Memory B cell (primary cell): ENCODE results near the gene NOS1AP.
A peak's percentile ranks its signal among the peaks of the same experiment; 100 is the strongest.
"Not testable (repeated sequence)": the region's sequence is repeated elsewhere in the genome, so short reads cannot be mapped to it uniquely, and the experiment has no call there.

Source experiments
- ATAC-seq: fragments of 150-1000 bp; cut with Tn5 transposase; 2 replicates; pipeline ENCODE4 v1.10.0; 2021; ENCODE audit warnings: low read depth, mild to moderate bottlenecking, moderate library complexity
- DNase-seq, 2 donors: peaks; one replicate each; pipeline ENCODE4 v3.0.0; 2022; ENCODE audit warnings: low spot score in 2 of 2
- H3K27ac Mint-ChIP-seq: one replicate; pipeline ENCODE4 v1.8.0; 2022; ENCODE audit warnings: mild to moderate bottlenecking, moderate library complexity, mixed read lengths
- H3K27me3 Mint-ChIP-seq: one replicate; pipeline ENCODE4 v1.8.0; 2022; ENCODE audit warnings: mixed read lengths
- H3K36me3 Mint-ChIP-seq: one replicate; pipeline ENCODE4 v1.8.0; 2022; ENCODE audit warnings: mild to moderate bottlenecking, mixed read lengths
- H3K4me1 Mint-ChIP-seq: one replicate; pipeline ENCODE4 v1.8.0; 2022; ENCODE audit warnings: mixed read lengths
- H3K4me3 Mint-ChIP-seq: one replicate; pipeline ENCODE4 v1.8.0; 2022; ENCODE audit warnings: mild to moderate bottlenecking, moderate library complexity, mixed read lengths
- H3K9me3 Mint-ChIP-seq: one replicate; pipeline ENCODE4 v1.8.0; 2022; ENCODE audit warnings: mixed read lengths

Gene NOS1AP

DNA sequence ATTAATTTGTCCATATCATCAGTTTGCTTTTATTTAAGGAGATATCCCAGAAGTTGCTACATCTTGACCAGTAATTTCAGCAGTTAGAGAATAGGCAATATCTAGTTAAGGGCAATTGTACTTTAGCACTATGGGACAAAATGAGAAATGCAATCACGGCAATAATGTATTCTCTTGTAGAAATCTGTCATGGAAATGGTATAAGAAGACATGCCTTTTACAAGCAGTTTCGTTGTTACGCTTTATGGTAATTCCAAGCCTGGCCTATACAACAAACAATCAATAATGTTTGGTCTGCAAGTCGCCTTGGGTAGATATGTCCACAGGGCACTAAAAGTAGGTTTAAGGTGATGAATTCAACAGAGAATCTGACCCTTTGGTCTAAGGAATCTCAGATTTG lies 1.2 kb upstream of the NOS1AP start:
- no peaks in the 10 kb centered on the region for H3K36me3 Mint-ChIP-seq
- H3K27ac Mint-ChIP-seq: no peak overlapping the region
- no peaks in the 10 kb centered on the region for H3K9me3 Mint-ChIP-seq
- peaks cover 3% of the 10 kb centered on the region for H3K4me1 Mint-ChIP-seq
- ATAC-seq: no peak
- H3K4me3 Mint-ChIP-seq: no peak overlapping the region
- peaks cover 27% of the 10 kb centered on the region for H3K27me3 Mint-ChIP-seq
- no peak for DNase-seq

DNA sequence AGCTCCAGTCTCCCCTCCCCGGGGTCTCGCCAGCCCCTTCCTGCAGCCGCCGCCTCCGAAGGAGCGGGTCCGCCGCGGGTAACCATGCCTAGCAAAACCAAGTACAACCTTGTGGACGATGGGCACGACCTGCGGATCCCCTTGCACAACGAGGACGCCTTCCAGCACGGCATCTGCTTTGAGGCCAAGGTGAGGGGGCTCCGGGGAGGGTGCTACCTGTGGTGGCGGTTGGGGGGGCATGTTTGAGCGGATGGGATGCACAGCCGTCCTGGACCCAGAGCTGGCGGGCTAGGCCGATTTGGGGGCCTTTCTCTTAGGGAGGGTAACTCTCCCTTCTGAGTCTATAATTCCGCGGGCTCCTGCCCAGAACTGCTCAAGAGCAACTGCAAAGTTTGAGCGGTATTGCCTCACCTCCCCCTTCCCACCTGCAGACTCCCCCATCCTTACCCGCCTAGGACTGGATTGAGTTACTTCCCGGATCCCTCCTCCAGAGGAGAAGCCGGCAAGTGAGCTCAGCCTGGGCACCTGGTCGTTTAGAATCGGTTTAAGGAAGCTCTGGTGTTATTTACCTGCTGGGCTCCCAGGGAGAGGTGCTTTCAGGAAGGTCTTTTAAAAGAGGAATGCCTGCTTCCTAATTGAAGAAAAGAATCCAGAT lies 730 bp downstream of the NOS1AP start:
- no peaks in the 10 kb centered on the region for H3K9me3 Mint-ChIP-seq
- H3K36me3 Mint-ChIP-seq: no peaks in the 10 kb centered on the region
- ATAC-seq (no peak), DNase-seq (peak in 1 of 2 donors; percentile 32)
- H3K4me1 Mint-ChIP-seq: peaks cover 3% of the 10 kb centered on the region
- no peak overlapping the region for H3K27ac Mint-ChIP-seq
- peaks cover 21% of the 10 kb centered on the region for H3K27me3 Mint-ChIP-seq
- peak overlapping the region; percentile 88 for H3K4me3 Mint-ChIP-seq

DNA sequence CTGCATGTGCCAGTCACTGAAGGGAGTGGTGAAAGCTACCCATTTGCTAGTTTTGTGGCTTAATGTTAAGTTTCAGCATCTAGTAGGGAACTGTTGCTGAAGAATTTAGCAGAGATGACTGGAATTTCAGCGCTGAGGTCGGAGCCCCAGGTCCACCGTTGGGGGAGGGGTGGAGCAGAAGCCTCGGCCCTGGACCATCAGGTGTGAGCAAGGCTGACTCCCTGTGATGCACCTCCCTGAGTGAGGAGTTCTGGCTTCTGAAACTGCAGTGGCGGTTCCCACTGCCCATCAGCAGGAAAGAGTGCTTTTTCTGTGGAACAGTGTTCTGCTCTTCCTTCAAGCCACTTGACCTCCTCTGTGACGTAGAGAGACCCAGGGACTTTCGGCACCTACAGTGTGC lies 1.3 kb downstream of the NOS1AP start:
- DNase-seq (no peak), ATAC-seq (no peak)
- H3K9me3 Mint-ChIP-seq: no peaks in the 10 kb centered on the region
- peaks cover 3% of the 10 kb centered on the region for H3K4me1 Mint-ChIP-seq
- peaks cover 17% of the 10 kb centered on the region for H3K27me3 Mint-ChIP-seq
- H3K4me3 Mint-ChIP-seq: no peak overlapping the region
- no peak overlapping the region for H3K27ac Mint-ChIP-seq
- H3K36me3 Mint-ChIP-seq: no peaks in the 10 kb centered on the region

DNA sequence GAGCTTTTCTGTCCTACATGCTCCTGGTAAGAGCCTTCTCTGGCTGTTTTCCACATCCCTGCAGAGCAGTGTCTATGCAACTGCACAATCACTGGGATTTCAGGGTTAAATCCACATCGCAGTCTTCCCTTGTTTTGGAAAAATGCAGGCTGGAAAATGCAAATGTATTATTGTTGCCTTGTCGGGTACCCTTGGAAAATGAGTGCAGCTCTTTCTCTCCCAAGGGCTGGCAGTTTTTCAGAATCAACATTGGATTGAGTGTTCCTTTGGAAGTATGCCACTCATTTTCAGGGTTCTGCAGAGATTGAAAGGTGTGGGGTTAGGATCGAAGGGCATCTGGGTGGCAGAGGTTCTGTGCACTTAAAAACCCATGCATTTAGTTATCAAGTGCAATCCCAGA lies 3.2 kb downstream of the NOS1AP start:
- no peaks in the 10 kb centered on the region for H3K36me3 Mint-ChIP-seq
- H3K9me3 Mint-ChIP-seq: no peaks in the 10 kb centered on the region
- peaks cover 3% of the 10 kb centered on the region for H3K4me1 Mint-ChIP-seq

DNA sequence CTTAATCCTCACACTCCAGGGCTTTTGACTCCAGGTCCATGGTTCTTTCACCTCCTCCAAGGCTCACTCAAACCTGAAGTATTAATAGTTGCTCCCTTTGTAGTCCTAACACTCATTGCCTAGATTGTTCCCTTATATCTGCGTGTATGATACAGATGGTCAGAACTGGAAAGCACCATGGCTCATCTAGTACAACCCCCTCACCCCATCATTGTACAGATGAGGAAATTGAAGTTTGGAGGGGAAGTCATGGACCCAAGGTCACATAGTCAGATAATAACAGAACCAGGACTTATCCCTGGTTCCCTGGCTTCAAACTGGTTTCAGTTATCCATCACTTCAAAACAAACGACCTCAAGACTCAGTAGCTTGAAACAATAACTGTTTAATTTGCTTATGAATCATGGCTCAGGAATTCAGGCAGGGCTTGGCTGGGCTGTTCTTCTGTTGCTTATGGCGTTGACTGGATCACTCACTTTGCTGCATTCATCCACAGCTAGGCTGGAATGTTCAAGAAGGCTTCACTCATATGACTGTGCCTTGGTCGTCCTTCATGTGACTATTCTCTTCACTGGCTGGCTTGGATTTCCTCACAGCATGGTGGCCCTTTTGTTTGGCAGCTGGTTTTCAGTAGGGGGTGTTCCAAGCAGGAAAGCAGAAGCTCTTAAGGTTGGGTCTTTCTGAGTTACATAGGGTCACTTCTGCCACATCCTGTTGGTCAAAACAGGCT lies 5.0 kb downstream of the NOS1AP start:
- DNase-seq (no peak), ATAC-seq (no peak)
- H3K9me3 Mint-ChIP-seq: peaks cover 2% of the 10 kb centered on the region
- H3K36me3 Mint-ChIP-seq: peaks cover 2% of the 10 kb centered on the region
- peaks cover 3% of the 10 kb centered on the region for H3K4me1 Mint-ChIP-seq
- peaks cover 23% of the 10 kb centered on the region for H3K27me3 Mint-ChIP-seq
- H3K4me3 Mint-ChIP-seq: no peak overlapping the region
- H3K27ac Mint-ChIP-seq: no peak overlapping the region

More for the DNA sequence above, 3.2 kb downstream of the NOS1AP start:
- H3K4me3 Mint-ChIP-seq: no peak overlapping the region
- no peak overlapping the region for H3K27ac Mint-ChIP-seq
- peaks cover 18% of the 10 kb centered on the region for H3K27me3 Mint-ChIP-seq
- DNase-seq (no peak), ATAC-seq (no peak)

DNA sequence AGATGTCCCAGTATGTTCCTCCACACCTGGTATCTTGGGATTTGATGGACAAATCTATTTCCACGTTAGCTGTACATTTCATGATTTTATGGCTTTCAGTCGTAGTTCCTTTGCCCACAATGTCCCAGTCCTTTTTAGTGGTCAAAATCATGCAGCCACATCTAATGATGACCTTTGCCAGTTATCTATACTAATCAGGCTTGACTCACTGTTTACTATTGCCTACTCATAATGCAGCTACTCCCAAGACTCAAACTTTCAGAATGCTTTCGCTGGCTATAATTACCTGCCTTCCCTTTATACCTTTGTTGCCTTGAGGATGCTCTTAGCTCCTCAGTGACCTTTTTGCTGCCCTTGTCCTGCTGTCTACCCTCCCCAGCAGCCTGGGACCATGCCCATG lies 6.4 kb downstream of the NOS1AP start:
- Mint-ChIP-seq H3K4me3 (no peak overlapping the region), H3K27me3 (peaks cover 23% of the 10 kb centered on the region), H3K36me3 (peaks cover 2% of the 10 kb centered on the region), H3K4me1 (no peaks in the 10 kb centered on the region), H3K9me3 (peaks cover 2% of the 10 kb centered on the region), H3K27ac (no peak overlapping the region)
- no peak for DNase-seq
- no peak for ATAC-seq

DNA sequence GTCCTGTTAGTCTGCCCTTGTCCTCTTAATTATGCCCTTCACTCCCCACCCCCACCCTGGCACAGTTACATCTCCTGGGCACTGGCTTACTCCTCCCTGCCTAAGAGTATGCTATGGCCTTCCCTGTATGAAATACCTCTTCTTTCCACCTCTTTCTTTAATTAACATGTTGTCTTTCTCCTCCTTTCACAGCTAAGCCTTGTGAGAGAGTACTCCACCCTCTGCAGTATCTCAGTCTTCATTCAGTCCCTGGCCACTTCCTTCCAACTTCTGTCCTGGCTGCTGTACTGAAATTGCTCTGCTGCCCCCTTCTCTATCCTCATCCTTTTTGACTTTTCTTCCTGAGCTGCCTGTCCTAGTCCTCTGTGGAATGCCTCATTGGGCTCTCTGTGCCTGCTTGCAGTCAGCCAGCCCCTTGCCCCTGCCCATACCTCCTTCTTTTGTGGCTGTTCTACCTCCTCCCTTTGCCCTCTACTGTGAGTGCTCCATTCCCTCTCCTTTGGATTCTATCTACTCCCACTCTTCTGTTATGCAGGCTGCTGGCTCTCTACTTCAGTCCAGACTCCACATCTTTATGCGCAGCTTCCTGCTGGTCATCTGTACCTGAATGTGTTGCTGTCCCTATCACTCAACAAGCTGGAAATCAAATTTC lies 8.3 kb downstream of the NOS1AP start:
- Mint-ChIP-seq H3K27me3 (peaks cover 15% of the 10 kb centered on the region), H3K36me3 (peaks cover 2% of the 10 kb centered on the region), H3K4me3 (no peak overlapping the region), H3K27ac (no peak overlapping the region), H3K4me1 (no peaks in the 10 kb centered on the region), H3K9me3 (peaks cover 3% of the 10 kb centered on the region)
- DNase-seq: no peak
- ATAC-seq: no peak

DNA sequence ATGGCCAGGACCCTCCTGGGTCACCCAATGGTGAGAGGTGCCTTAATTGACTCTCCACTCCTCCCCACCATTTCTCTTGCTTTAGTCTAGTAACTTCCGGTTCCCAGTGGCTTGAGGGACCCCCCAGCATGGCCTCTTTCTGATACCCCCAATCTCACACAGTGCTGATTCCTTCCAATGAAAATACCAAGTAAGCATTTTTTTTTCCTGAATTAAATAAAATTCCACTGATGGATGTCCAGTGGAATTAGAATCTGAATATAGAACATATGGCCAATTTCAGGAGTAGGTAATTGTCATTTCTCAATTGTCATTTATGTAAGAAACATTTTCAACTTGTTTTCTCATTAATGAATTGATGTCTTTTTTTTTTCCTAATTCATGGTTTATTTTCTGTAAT lies 9.5 kb downstream of the NOS1AP start:
- Mint-ChIP-seq H3K27ac (no peak overlapping the region), H3K9me3 (peaks cover 5% of the 10 kb centered on the region), H3K27me3 (peaks cover 17% of the 10 kb centered on the region), H3K4me1 (no peaks in the 10 kb centered on the region), H3K4me3 (no peak overlapping the region), H3K36me3 (peaks cover 2% of the 10 kb centered on the region)
- ATAC-seq (no peak), DNase-seq (no peak)

DNA sequence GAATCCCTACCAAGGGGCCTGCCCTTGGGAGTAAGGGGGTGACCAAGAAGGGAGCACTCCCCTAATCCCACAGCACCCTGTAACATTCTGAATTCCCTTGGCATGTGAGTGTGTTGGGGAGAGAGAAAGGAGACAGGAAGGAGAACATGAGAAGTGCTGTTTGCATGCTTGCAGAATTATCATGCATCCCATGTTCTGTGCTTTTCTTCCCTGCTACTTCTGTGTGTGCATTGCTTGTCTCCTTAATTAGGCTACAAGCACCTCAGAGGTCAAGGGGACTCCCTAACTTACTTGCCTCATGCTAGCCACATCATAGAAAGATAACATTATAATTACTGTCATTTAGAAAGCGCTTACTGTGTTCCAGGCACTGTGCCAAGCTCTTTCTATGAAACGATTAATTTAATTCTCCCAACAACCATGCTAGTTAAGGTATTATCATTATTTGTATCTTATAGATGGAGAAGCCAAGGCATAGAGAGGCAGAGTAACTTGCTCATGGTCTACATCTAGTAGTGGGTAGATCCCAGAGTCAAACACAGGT lies 11.1 kb downstream of the NOS1AP start:
- Mint-ChIP-seq H3K9me3 (peaks cover 7% of the 10 kb centered on the region), H3K27ac (no peak overlapping the region), H3K36me3 (peaks cover 2% of the 10 kb centered on the region), H3K27me3 (peaks cover 20% of the 10 kb centered on the region), H3K4me3 (no peak overlapping the region), H3K4me1 (no peaks in the 10 kb centered on the region)
- no peak for DNase-seq
- no peak for ATAC-seq

DNA sequence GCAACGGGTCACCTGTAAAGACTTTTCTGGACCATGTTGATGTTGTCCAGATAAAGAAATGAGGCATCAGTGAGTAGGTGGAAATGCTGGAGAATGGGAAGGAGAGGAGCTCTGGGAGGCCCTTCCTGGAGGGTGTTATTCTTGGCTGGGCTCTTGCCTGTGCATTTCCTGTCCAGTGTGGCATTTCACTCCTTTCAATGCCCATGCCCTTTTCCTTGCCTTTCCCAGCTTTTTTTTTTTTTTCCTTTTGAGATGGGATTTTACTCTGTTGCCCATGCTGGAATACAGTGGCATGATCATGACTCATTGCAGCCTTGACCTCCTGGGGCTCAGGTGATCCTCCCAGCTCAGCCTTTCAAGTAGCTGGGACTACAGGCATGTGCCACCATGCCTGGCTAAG lies 11.8 kb downstream of the NOS1AP start:
- Mint-ChIP-seq H3K27ac (no peak overlapping the region), H3K9me3 (peaks cover 7% of the 10 kb centered on the region), H3K36me3 (peaks cover 2% of the 10 kb centered on the region), H3K27me3 (peaks cover 19% of the 10 kb centered on the region), H3K4me3 (no peak overlapping the region), H3K4me1 (no peaks in the 10 kb centered on the region)
- no peak for ATAC-seq
- no peak for DNase-seq

DNA sequence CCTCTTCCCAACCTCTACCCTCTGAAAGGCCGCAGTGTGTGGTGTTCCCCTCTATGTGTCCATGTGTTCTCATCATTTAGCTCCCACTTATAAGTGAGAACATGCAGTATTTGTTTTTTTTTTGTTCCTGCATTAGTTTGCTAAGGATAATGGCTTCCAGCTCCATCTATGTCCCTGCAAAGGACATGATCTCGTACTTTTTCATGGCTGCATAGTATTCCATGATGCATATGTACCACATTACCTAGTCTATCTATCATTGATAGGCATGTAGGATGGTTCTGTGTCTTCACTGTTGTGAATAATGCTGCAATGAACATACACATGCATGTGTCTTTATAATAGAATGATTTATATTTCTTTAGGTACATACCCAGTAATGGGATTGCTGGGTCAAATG lies 12.6 kb downstream of the NOS1AP start:
- H3K27ac Mint-ChIP-seq, ATAC-seq, H3K36me3 Mint-ChIP-seq, H3K4me1 Mint-ChIP-seq, H3K4me3 Mint-ChIP-seq, H3K9me3 Mint-ChIP-seq, DNase-seq: not testable (repeated sequence)
- peaks cover 19% of the 10 kb centered on the region for H3K27me3 Mint-ChIP-seq

DNA sequence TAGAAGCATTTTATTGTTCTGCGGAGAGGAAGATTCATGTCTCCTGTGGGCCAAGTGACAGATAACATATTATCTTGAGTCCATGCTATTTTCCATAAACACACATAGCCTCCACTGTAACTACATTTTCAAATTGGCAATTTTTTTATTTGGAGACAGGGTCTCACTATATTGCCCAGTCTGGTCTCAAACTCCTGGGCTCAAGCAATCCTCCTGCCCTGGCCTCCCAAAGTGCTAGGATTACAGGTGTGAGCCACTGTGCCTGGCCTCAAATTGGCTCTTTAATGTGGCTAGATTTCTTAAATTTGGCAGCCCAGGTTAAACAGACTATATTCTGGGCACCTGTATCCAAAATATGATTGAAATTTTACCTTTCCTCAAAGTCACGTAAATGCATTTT lies 13.8 kb downstream of the NOS1AP start:
- peaks cover 5% of the 10 kb centered on the region for H3K9me3 Mint-ChIP-seq
- no peak for DNase-seq
- no peaks in the 10 kb centered on the region for H3K36me3 Mint-ChIP-seq
- ATAC-seq: no peak
- no peaks in the 10 kb centered on the region for H3K4me1 Mint-ChIP-seq
- no peak overlapping the region for H3K27ac Mint-ChIP-seq
- H3K27me3 Mint-ChIP-seq: peaks cover 15% of the 10 kb centered on the region
- no peak overlapping the region for H3K4me3 Mint-ChIP-seq

DNA sequence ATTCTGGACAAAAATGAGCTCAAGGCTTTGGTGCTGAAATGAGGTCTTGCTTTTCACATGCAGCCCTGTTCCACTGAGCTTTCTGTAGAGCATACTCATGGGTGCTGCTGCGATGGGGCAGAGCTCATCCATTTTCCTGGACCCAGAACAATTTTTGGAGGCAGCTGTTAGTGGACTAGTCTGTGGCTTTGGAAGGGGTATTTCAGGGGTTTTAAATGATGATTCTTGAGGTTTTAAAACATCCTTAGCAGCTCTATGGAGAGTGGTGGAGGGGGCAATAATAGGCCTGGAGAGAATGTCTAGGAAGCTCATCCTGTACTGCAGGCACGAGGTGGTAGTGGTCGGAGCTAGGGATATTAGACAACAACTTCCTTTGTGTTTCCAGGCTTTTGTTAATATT lies 16.5 kb downstream of the NOS1AP start:
- DNase-seq (no peak), ATAC-seq (no peak)
- H3K4me3 Mint-ChIP-seq: no peak overlapping the region
- peaks cover 11% of the 10 kb centered on the region for H3K27me3 Mint-ChIP-seq
- H3K4me1 Mint-ChIP-seq: no peaks in the 10 kb centered on the region
- no peaks in the 10 kb centered on the region for H3K36me3 Mint-ChIP-seq
- no peak overlapping the region for H3K27ac Mint-ChIP-seq
- peaks cover 7% of the 10 kb centered on the region for H3K9me3 Mint-ChIP-seq

DNA sequence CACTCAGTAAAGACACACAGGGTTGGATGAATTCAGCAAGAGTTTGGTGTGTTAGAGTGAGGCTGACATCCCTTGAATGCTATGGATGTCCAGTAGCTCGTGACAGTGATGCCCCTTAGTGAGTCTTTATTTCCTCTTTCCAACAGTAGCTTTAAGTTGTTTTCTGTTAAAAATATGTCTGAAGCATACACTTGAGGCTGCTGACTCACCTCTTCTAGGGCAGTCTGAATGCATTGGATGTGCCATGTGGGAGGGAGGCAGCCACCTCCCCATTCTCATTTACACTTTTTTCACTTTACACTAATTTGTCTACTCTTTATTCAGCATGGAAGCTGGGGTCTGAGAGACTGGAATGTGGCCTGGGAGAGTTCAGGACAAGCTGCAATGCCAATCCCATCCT lies 17.6 kb downstream of the NOS1AP start:
- ATAC-seq (no peak), DNase-seq (no peak)
- no peak overlapping the region for H3K27ac Mint-ChIP-seq
- H3K4me1 Mint-ChIP-seq: no peaks in the 10 kb centered on the region
- peaks cover 11% of the 10 kb centered on the region for H3K27me3 Mint-ChIP-seq
- no peak overlapping the region for H3K4me3 Mint-ChIP-seq
- peaks cover 5% of the 10 kb centered on the region for H3K9me3 Mint-ChIP-seq
- no peaks in the 10 kb centered on the region for H3K36me3 Mint-ChIP-seq
